A549 (cell line): ENCODE data around the gene CPSF2. TPM values are rescaled to one million over a fixed set of nuclear protein-coding genes. Genes with fewer than 3 reads are reported as not detected.
A peak's percentile ranks its signal among the peaks of the same experiment; 100 is the strongest.

Experiments used
- ATAC-seq, 2 experiments: fragments of 200-7000 bp in 1 of 2; fragments of >200 bp in 1 of 2; cut with Nextera tagmentation in 1 of 2; cut with Tn5 transposase in 1 of 2; 3 replicates each; pipeline versions ENCODE4 v1.8.0 to v1.9.1; 2018 to 2020; ENCODE audit warnings: mild to moderate bottlenecking in 1 of 2, moderate library complexity in 1 of 2
- CTCF ChIA-PET: fragments of 300-600 bp; sonication (Branson Sonifier 250); formaldehyde crosslinking; extraction: SDS; loops from one replicate; lab custom pipeline; 2021; ENCODE audit warnings: antibody characterized with exemption, inconsistent platforms; lab: Yijun Ruan, JAX
- POLR2A ChIA-PET: fragments of 350-600 bp; formaldehyde crosslinking; extraction: SDS; loops from one replicate; lab custom pipeline; 2021; ENCODE audit warnings: antibody characterized with exemption, inconsistent platforms; lab: Yijun Ruan, JAX
- DNase-seq, 2 experiments: peaks; one replicate each; pipeline versions ENCODE4 v3.0.0 to v3.0.0-alpha.2; 2011 to 2016; ENCODE audit warnings: low read depth in 1 of 2, low spot score in 1 of 2
- FAIRE-seq: peaks from 2 replicates; lab custom pipeline; 2011; peaks lifted over from hg19 to GRCh38; lab: Jason Lieb, UNC
- H3K27ac ChIP-seq, 2 experiments: fragments of >200 bp; sonication (Bioruptor Twin); formaldehyde crosslinking; 3 replicates each; pipeline ENCODE4 v1.5.1; 2016 to 2017
- H3K4me1 ChIP-seq: fragments of >200 bp; sonication (Bioruptor Twin); formaldehyde crosslinking; 3 replicates; pipeline ENCODE4 v1.6.1; 2016
- H3K4me2 ChIP-seq: fragments of >200 bp; sonication (Bioruptor Twin); formaldehyde crosslinking; 3 replicates; pipeline ENCODE4 v1.6.1; 2016
- H3K4me3 ChIP-seq: fragments of >200 bp; sonication (Bioruptor Twin); formaldehyde crosslinking; 3 replicates; pipeline ENCODE4 v1.5.1; 2016
- H3K9me3 ChIP-seq: fragments of >200 bp; sonication (Bioruptor Twin); formaldehyde crosslinking; 3 replicates; pipeline ENCODE4 v1.6.1; 2016
- CBX2 ChIP-seq: fragments of 200-600 bp; sonication (generic); IDR thresholded peaks from 2 replicates; pipeline ENCODE4 v1.6.1; 2016; ENCODE audit warnings: low read depth, mild to moderate bottlenecking, borderline replicate concordance
- CBX8 ChIP-seq: fragments of 200-600 bp; sonication (generic); IDR thresholded peaks from 2 replicates; pipeline ENCODE4 v1.6.1; 2016
- CTCF ChIP-seq: fragments of >200 bp; sonication (Bioruptor Twin); formaldehyde crosslinking; IDR thresholded peaks from 3 replicates; pipeline ENCODE4 v1.5.1; 2016
- EHF ChIP-seq: fragments of 250-450 bp; sonication (Bioruptor Pico); IDR thresholded peaks from 2 replicates; pipeline ENCODE4 v1.5.0; 2020; ENCODE audit warnings: mild to moderate bottlenecking
- ELK1 ChIP-seq: fragments of 150-350 bp; IDR thresholded peaks from 2 replicates; pipeline ENCODE4 v1.6.1; 2014; ENCODE audit warnings: low read depth, mild to moderate bottlenecking, low read length
- EP300 ChIP-seq, 2 experiments: fragments of >200 bp; sonication (Bioruptor Twin); formaldehyde crosslinking; IDR thresholded peaks; 2 replicates in 1 of 2; 3 replicates in 1 of 2; pipeline ENCODE4 v1.6.1; 2016 to 2017
- FOSL2 ChIP-seq, 2 experiments: fragments of 450-650 bp in 1 of 2; fragments of >200 bp in 1 of 2; sonication (Bioruptor Twin) in 1 of 2; formaldehyde crosslinking; IDR thresholded peaks; 2 replicates each; pipeline versions ENCODE4 v1.5.0 to v1.6.1; 2016 to 2020; ENCODE audit warnings: mild to moderate bottlenecking in 1 of 2, moderate library complexity in 1 of 2
- HEYL ChIP-seq: fragments of 250-450 bp; sonication (Bioruptor Pico); IDR thresholded peaks from 2 replicates; pipeline ENCODE4 v1.8.0; 2021; ENCODE audit warnings: mild to moderate bottlenecking, moderate library complexity
- HOXB13 ChIP-seq: fragments of 250-450 bp; sonication (Bioruptor Pico); IDR thresholded peaks from 2 replicates; pipeline ENCODE4 v1.5.0; 2020; ENCODE audit warnings: low read depth, mild to moderate bottlenecking, moderate library complexity
- KDM1A ChIP-seq: fragments of 200-600 bp; sonication (generic); IDR thresholded peaks from 2 replicates; pipeline ENCODE4 v1.6.1; 2016; ENCODE audit warnings: low read depth, mild to moderate bottlenecking
- MAZ ChIP-seq: fragments of 150-350 bp; IDR thresholded peaks from 2 replicates; pipeline ENCODE4 v1.6.1; 2014; ENCODE audit warnings: antibody characterized with exemption, low read depth, low read length, borderline replicate concordance
- NPAS2 ChIP-seq: fragments of 250-450 bp; sonication (Bioruptor Pico); IDR thresholded peaks from 2 replicates; pipeline ENCODE4 v1.8.0; 2022; ENCODE audit warnings: mild to moderate bottlenecking, moderate library complexity, borderline replicate concordance
- NR3C1 ChIP-seq: fragments of >200 bp; sonication (Bioruptor Twin); formaldehyde crosslinking; IDR thresholded peaks from 3 replicates; pipeline ENCODE4 v1.6.1; 2017
- POLR2A ChIP-seq: IDR thresholded peaks from 2 replicates; pipeline ENCODE4 v1.6.1; 2012; ENCODE audit warnings: mild to moderate bottlenecking, low read length
- RAD21 ChIP-seq, 2 experiments: fragments of >200 bp in 1 of 2; sonication (Bioruptor Twin) in 1 of 2; formaldehyde crosslinking in 1 of 2; IDR thresholded peaks in 1 of 2; conservative IDR thresholded peaks in 1 of 2; 2 replicates in 1 of 2; 3 replicates in 1 of 2; pipeline ENCODE4 v1.6.1; 2012 to 2018; ENCODE audit warnings: inconsistent platforms in 1 of 2
- RCOR1 ChIP-seq: fragments of 150-350 bp; IDR thresholded peaks from 2 replicates; pipeline ENCODE4 v1.6.1; 2014; ENCODE audit warnings: antibody characterized with exemption, low read length, low read depth
- SMC3 ChIP-seq: fragments of >200 bp; sonication (Bioruptor Twin); formaldehyde crosslinking; IDR thresholded peaks from 3 replicates; pipeline ENCODE4 v1.6.1; 2018; ENCODE audit warnings: inconsistent platforms
- TFCP2L1 ChIP-seq: fragments of 250-450 bp; sonication (Bioruptor Pico); IDR thresholded peaks from 2 replicates; pipeline ENCODE4 v1.5.0; 2021; ENCODE audit warnings: mild to moderate bottlenecking
- ZNF302 ChIP-seq: fragments of 250-450 bp; sonication (Bioruptor Pico); IDR thresholded peaks from 2 replicates; pipeline ENCODE4 v1.9.0; 2021; ENCODE audit warnings: inconsistent platforms, mild to moderate bottlenecking, moderate library complexity
- WGBS: methylation state at CpG from one replicate; pipeline ENCODE4 v1.1.6; 2017; ENCODE audit errors: missing lambda C conversion rate; 5-methylcytosine and 5-hydroxymethylcytosine counted together
- polyA plus RNA-seq, 4 experiments: library from polyadenylated mRNA; depleted of rRNA in 3 of 4; stranded (reverse); fragments of >200 nt; fragmentation: RNase III in 1 of 4; extraction: RNeasy Plus Mini Kit Qiagen cat#74134 plus additional on column Dnase treatment in 1 of 4; gene quantifications; 2 replicates in 3 of 4; 3 replicates in 1 of 4; pipeline ENCODE4 v1.2.3, GENCODE V29; 2011 to 2017

Gene CPSF2
- polyA plus RNA-seq, 2 of the 4 experiments (the other 2 are of a cell fraction): 57.3 to 75.3 TPM

GRCh38 chr14:92088494-92088893 is 33.3 kb upstream of the CPSF2 start:
- DNase-seq (no peak), ATAC-seq (no peak), FAIRE-seq (no peak)
- 90% methylated on average over 5 of the region's 5 CpGs for WGBS
- TF ChIP-seq MAZ (no peak), FOSL2 (IDR thresholded peaks at IDR 0.05) (no peak), FOSL2 (CRISPR knock-in tag; IDR thresholded peaks at IDR 0.05) (no peak), HOXB13 (CRISPR knock-in tag) (no peak), ZNF302 (CRISPR knock-in tag) (no peak), EHF (CRISPR knock-in tag) (no peak), CTCF (no peak), RAD21 (conservative IDR thresholded peaks at IDR 0.05 in 1 of 2, IDR thresholded peaks at IDR 0.05 in 1 of 2) (no peak), RCOR1 (no peak), EP300 (IDR thresholded peaks at IDR 0.05) (no peak), POLR2A (no peak), CBX2 (no peak), NPAS2 (CRISPR knock-in tag) (no peak), ELK1 (no peak), CBX8 (no peak), KDM1A (no peak)
- no peaks in the 10 kb centered on the region for H3K4me1 ChIP-seq
- H3K4me2 ChIP-seq: no peak overlapping the region
- H3K4me3 ChIP-seq: no peak overlapping the region
- no peaks in the 10 kb centered on the region for H3K9me3 ChIP-seq
- H3K27ac ChIP-seq: no peak overlapping the region
- ChIA-PET POLR2A (interaction anchor here (0.6 kb wide), 1 partner anchor 18 kb away, joined by 3 read pairs; the partner anchor contains the start of gene ATXN3), CTCF (interaction anchor here (0.5 to 3.6 kb wide), 4 partner anchors 10 to 627 kb away, joined by 3 to 14 read pairs (median 4); partner anchors contain the start of gene ATXN3)

GRCh38 chr14:92093320-92093719 is 28.4 kb upstream of the CPSF2 start:
- H3K4me1 ChIP-seq: no peaks in the 10 kb centered on the region
- CTCF ChIA-PET: interaction anchor here (0.7 to 1.2 kb wide), 2 partner anchors 13 to 403 kb away, joined by 3 to 4 read pairs; partner anchors contain the start of gene ATXN3
- FAIRE-seq: no peak
- no peak overlapping the region for H3K4me3 ChIP-seq
- POLR2A ChIA-PET: interaction anchor here (0.6 kb wide), 1 partner anchor 423 kb away, joined by 3 read pairs; no protein-coding TSS in a partner anchor
- TF ChIP-seq HEYL (CRISPR knock-in tag) (no peak), TFCP2L1 (CRISPR knock-in tag) (no peak), CTCF (peak; percentile 33), NR3C1 (no peak), CBX2 (no peak), RAD21 (conservative IDR thresholded peaks at IDR 0.05 in 1 of 2, IDR thresholded peaks at IDR 0.05 in 1 of 2) (peak; percentile 43 to 52; a peak in 4 of 5 replicates), SMC3 (peak; percentile 22; the same call in 1 of the 3 replicates)
- peak in 1 of 2 experiments; percentile 14 for DNase-seq
- peak in 1 of 2 experiments; percentile 76; a peak in 4 of 6 replicates for ATAC-seq
- WGBS: 37% methylated on average over 1 of the region's 1 CpG
- H3K4me2 ChIP-seq: no peak overlapping the region
- no peak overlapping the region for H3K27ac ChIP-seq
- H3K9me3 ChIP-seq: no peaks in the 10 kb centered on the region
